Measurements from ENCODE around the gene STRN.

GRCh38 chr2:36857713-36858112 is 108.6 kb downstream of the STRN start:
- no peak for TF ChIP-seq ZNF274 (IDR thresholded peaks at IDR 0.05; ENCODE audit: insufficient read depth, insufficient read length)
- TF ChIP-seq RFX5 (IDR thresholded peaks at IDR 0.05; ENCODE audit: low read depth, low read length), result no peak

Measured in GM12878 (cell line).